HCT116 (cell line): ENCODE measurements around the gene CSRP1.

ENCODE experiments used
- EGR1 ChIP-seq: IDR thresholded peaks from 2 replicates; pipeline ENCODE4 v1.6.1; 2012; ENCODE audit warnings: low read depth
- RAD21 ChIP-seq: IDR thresholded peaks from 2 replicates; pipeline ENCODE4 v1.6.1; 2012; ENCODE audit warnings: low read depth, mild to moderate bottlenecking
- TCF7L2 ChIP-seq: IDR thresholded peaks from 2 replicates; pipeline ENCODE4 v1.7.0; 2011; ENCODE audit warnings: borderline replicate concordance, inconsistent platforms; ENCODE audit not compliant: insufficient read depth, insufficient read length; ENCODE audit errors: extremely low read depth
- TF ChIP-seq, protein P1 (sequence below), 3 experiments: fragments of 200-600 bp in 1 of 3; sonication (generic) in 1 of 3; IDR thresholded peaks in 2 of 3; conservative IDR thresholded peaks in 1 of 3; 2 replicates each; pipeline ENCODE4 v1.5.1; 2012 to 2017; ENCODE audit warnings: low read depth in 2 of 3, low read length in 2 of 3, antibody characterized with exemption in 1 of 3, borderline replicate concordance in 1 of 3, control low read depth in 1 of 3, mild to moderate bottlenecking in 1 of 3, mixed read lengths in 1 of 3, mixed run types in 1 of 3, moderate library complexity in 1 of 3; ENCODE audit not compliant: insufficient read depth in 1 of 3

DNA sequence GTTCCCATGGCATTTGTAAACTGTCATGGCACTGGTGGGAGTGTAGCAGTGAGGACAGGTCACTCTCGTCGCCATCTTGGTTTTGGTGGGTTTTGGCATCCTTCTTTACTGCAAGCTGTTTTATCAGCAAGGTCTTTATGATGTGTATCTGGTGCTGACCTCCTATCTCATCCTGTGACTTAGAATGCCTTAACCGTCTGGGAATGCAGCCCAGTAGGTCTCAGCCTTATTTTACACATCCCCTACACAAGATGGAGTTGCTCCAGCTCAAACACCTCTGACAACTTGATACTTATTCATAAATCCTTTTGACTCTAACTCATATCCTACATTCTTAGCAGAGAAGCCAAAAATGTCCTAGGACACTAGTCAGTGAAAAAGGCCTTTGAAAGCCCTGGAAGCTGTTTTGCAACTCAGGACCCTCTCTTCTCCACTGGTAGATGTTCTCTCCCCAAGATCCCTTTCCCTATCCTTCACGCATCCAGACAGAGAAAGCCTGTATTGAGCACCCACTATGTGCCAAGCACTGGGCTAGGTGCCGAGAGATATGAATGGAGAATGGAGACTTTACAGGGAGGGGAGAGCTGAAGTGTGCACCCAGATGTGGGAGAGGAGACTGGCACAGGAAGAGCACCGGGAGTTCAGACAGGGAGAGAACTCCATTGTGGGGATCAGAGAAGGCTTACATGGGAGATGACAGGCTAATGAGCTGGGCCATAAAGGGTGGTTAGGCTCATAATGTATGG, 6.7 kb upstream of the CSRP1 start:
- TF ChIP-seq RAD21 (no peak), EGR1 (no peak), TCF7L2 (no peak)
- TF ChIP-seq, protein P1, sequence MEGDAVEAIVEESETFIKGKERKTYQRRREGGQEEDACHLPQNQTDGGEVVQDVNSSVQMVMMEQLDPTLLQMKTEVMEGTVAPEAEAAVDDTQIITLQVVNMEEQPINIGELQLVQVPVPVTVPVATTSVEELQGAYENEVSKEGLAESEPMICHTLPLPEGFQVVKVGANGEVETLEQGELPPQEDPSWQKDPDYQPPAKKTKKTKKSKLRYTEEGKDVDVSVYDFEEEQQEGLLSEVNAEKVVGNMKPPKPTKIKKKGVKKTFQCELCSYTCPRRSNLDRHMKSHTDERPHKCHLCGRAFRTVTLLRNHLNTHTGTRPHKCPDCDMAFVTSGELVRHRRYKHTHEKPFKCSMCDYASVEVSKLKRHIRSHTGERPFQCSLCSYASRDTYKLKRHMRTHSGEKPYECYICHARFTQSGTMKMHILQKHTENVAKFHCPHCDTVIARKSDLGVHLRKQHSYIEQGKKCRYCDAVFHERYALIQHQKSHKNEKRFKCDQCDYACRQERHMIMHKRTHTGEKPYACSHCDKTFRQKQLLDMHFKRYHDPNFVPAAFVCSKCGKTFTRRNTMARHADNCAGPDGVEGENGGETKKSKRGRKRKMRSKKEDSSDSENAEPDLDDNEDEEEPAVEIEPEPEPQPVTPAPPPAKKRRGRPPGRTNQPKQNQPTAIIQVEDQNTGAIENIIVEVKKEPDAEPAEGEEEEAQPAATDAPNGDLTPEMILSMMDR (IDR thresholded peaks at IDR 0.05 in 2 of 3, conservative IDR thresholded peaks at IDR 0.05 in 1 of 3; ENCODE audit: borderline replicate concordance in 1 of 3, insufficient read depth in 1 of 3, low read depth in 2 of 3, low read length in 2 of 3) = no peak
